GM23248 (cell line): ENCODE results near the gene XIRP1.

Source experiments
- EZH2 ChIP-seq: fragments of 200-600 bp; sonication (generic); IDR thresholded peaks from 2 replicates; pipeline ENCODE4 v1.6.1; 2018; ENCODE audit warnings: antibody characterized with exemption, mild to moderate bottlenecking; ENCODE audit not compliant: insufficient read depth, poor library complexity, severe bottlenecking
- EZH2phosphoT487 ChIP-seq: fragments of 200-600 bp; sonication (generic); IDR thresholded peaks from 2 replicates; pipeline ENCODE4 v1.6.1; 2018; ENCODE audit warnings: antibody characterized with exemption, moderate library complexity, mild to moderate bottlenecking, low read depth; ENCODE audit not compliant: insufficient read depth

DNA sequence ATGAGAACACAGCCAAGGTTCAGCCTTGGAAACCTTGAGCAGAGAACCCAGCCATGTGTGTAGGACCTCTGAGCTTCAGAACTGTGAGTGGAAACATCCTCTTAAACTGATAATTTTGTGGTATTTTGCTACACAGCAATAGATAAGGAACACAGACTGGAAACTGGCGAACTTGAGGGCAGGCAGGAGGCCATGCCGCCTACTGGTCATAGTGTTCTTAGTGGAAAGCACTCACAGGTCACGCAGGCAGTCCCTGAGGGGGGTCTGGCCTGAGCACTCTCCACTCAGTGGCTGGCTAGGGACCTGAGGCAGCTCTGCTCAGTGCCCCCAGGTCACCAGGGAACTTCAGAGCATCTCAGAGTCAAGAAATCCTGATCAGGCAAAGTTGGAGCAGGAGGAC lies 9.7 kb upstream of the XIRP1 start:
- TF ChIP-seq EZH2 (no peak), EZH2phosphoT487 (no peak)
